Gastroesophageal sphincter (tissue), 4 donors: ENCODE measurements around the gene LY86. TPM values are rescaled to one million over a fixed set of nuclear protein-coding genes. Genes with fewer than 3 reads are reported as not detected.

ENCODE experiments used
- ATAC-seq: fragments of 150-250 bp; one replicate; pipeline ENCODE4 v1.9.1; 2016; ENCODE audit warnings: mild to moderate bottlenecking, moderate library complexity
- H3K27ac ChIP-seq, 4 donors: fragments of 200-600 bp; sonication (generic) in 3 of 4; 1 replicate in 3 of 4; 2 replicates in 1 of 4; pipeline ENCODE4 v1.5.1; 2016 to 2019
- H3K27me3 ChIP-seq: fragments of 200-600 bp; sonication (generic); one replicate; pipeline ENCODE4 v1.5.1; 2019
- H3K36me3 ChIP-seq, 2 donors: fragments of 200-600 bp; sonication (generic); one replicate each; pipeline ENCODE4 v1.5.1; 2019; ENCODE audit warnings: control low read depth in 1 of 2
- H3K4me1 ChIP-seq, 3 donors: fragments of 200-600 bp; sonication (generic); 1 replicate in 2 of 3; 2 replicates in 1 of 3; pipeline ENCODE4 v1.5.1; 2016 to 2019; ENCODE audit warnings: control low read depth in 2 of 3
- H3K4me3 ChIP-seq, 2 donors: fragments of 200-600 bp; sonication (generic); one replicate each; pipeline ENCODE4 v1.5.1; 2019; ENCODE audit warnings: mild to moderate bottlenecking in 1 of 2, moderate library complexity in 1 of 2
- H3K9me3 ChIP-seq, 3 donors: fragments of 200-600 bp; sonication (generic); one replicate each; pipeline ENCODE4 v1.5.1; 2017 to 2019; ENCODE audit warnings: control low read depth in 2 of 3
- EP300 ChIP-seq: sonication (generic); formaldehyde crosslinking; IDR thresholded peaks from one replicate; pipeline ENCODE4 v1.6.1; 2017; ENCODE audit warnings: antibody characterized with exemption, mild to moderate bottlenecking
- POLR2A ChIP-seq, 2 donors: fragments of 450-650 bp; IDR thresholded peaks; one replicate each; pipeline ENCODE4 v1.6.1; 2017; ENCODE audit warnings: antibody characterized with exemption in 2 of 2, mild to moderate bottlenecking in 2 of 2, moderate library complexity in 1 of 2
- POLR2AphosphoS5 ChIP-seq: sonication (generic); formaldehyde crosslinking; IDR thresholded peaks from one replicate; pipeline ENCODE4 v1.6.1; 2017; ENCODE audit warnings: antibody characterized with exemption
- WGBS, 2 donors: methylation state at CpG; one replicate each; pipeline ENCODE4 v1.1.5; 2018; ENCODE audit warnings: low coverage in 1 of 2; 5-methylcytosine and 5-hydroxymethylcytosine counted together
- total RNA-seq, 4 donors: library from RNA; depleted of rRNA; stranded (reverse); fragments of >200 nt; gene quantifications; one replicate each; pipeline ENCODE4 v1.1.0, GENCODE V29; 2016
- TF ChIP-seq, protein P1 (sequence below), 4 experiments: fragments of 200-600 bp in 2 of 4; fragments of 450-650 bp in 2 of 4; sonication (generic) in 1 of 4; IDR thresholded peaks; one replicate each; pipeline ENCODE4 v1.5.1; 2017 to 2019; ENCODE audit warnings: antibody characterized with exemption in 4 of 4, mild to moderate bottlenecking in 2 of 4, moderate library complexity in 2 of 4

LY86 gene
- total RNA-seq, 4 donors from 2014 or later, result 2.2 to 3.9 (median 3.9) TPM; not detected in 1

DNA sequence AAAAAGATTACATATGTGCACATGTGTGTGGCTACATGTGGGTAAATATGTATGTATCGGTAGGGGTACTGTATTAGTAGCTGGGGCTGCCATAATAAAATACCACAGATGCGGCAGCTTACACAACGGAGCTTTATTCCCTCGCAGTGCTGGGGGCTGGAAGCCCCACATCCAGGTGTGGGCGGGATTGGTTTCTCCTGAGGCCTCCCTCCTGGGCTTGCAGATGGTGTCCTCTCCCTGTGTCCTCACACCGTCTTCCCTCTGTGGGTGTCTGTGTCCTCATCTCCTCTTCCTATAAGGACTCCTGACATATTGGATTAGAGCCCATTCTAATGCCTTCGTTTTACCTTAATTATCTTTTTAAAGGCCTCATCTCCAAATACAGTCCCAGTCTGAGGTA is 97.7 kb downstream of the LY86 start:
- Histone ChIP-seq H3K4me1 (peaks cover 0 to 41% (median 14%) of the 10 kb centered on the region in 3 donors), H3K9me3 (peaks cover 0 to 3% (median 0%) of the 10 kb centered on the region in 3 donors), H3K27me3 (no peaks in the 10 kb centered on the region), H3K27ac (peak overlapping the region in 2 of 4 donors; percentile 45 to 65), H3K36me3 (no peaks in the 10 kb centered on the region), H3K4me3 (no peak overlapping the region)
- WGBS, 2 donors, result 89 to 97% methylated on average over 3 to 6 of the region's 7 CpGs
- ATAC-seq, result no peak
- TF ChIP-seq EP300, result no peak

DNA sequence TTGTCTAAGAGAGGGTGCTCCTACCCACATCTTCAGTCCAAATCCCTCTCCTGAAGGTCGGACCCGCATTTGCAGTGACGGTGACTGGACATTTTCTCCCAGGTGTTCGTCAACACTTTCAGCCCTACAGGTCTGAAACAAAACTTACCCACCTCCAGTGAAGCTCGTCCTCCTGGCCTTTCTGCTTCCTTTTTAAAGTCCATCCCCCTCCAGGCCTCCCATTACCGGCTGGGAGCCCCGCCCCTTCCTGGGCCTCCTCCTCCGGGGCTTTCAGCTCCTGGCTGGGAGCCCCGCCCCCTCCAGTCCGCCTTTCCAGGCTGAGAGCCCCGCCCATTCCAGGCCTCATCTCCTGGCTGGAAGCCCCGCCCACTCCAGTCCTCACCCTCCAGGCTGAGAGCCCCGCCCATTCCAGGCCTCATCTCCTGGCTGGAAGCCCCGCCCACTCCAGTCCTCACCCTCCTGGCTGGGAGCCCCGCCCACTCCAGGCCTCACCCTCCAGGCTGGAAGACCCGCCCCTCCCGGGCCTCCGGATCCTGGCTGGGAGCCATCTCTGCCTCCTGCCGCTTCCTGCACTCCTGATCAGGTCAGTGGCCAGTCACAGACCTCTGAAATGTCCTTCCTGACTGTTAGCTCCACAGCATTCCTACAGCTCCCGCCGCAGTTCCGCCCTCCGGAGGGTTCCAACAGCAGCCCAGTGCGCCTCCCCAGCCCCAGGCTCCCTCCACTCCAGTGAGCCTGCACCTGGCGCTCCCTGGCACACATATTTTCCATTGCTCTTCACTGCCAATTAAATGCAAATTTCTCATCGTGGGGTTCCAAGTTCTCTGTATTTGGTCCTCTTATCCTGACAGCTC is 98.5 kb downstream of the LY86 start:
- no peaks in the 10 kb centered on the region for H3K27me3 ChIP-seq
- peak; percentile 82 for ATAC-seq
- peak overlapping the region in 3 of 4 donors; percentile 45 to 65 (median 64) for H3K27ac ChIP-seq
- 34 to 51% methylated on average over 9 to 15 of the region's 26 CpGs for WGBS, 2 donors
- peaks cover 0 to 41% (median 14%) of the 10 kb centered on the region in 3 donors for H3K4me1 ChIP-seq
- H3K9me3 ChIP-seq, result peaks cover 0 to 9% (median 0%) of the 10 kb centered on the region in 3 donors
- H3K36me3 ChIP-seq, result no peaks in the 10 kb centered on the region
- TF ChIP-seq POLR2A (IDR thresholded peaks at IDR 0.05), result no peak
- TF ChIP-seq, protein P1, sequence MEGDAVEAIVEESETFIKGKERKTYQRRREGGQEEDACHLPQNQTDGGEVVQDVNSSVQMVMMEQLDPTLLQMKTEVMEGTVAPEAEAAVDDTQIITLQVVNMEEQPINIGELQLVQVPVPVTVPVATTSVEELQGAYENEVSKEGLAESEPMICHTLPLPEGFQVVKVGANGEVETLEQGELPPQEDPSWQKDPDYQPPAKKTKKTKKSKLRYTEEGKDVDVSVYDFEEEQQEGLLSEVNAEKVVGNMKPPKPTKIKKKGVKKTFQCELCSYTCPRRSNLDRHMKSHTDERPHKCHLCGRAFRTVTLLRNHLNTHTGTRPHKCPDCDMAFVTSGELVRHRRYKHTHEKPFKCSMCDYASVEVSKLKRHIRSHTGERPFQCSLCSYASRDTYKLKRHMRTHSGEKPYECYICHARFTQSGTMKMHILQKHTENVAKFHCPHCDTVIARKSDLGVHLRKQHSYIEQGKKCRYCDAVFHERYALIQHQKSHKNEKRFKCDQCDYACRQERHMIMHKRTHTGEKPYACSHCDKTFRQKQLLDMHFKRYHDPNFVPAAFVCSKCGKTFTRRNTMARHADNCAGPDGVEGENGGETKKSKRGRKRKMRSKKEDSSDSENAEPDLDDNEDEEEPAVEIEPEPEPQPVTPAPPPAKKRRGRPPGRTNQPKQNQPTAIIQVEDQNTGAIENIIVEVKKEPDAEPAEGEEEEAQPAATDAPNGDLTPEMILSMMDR (IDR thresholded peaks at IDR 0.05), result no peak
- no peak for TF ChIP-seq EP300
- TF ChIP-seq POLR2AphosphoS5, result no peak
- H3K4me3 ChIP-seq, result peak overlapping the region in 1 of 2 donors; percentile 34

DNA sequence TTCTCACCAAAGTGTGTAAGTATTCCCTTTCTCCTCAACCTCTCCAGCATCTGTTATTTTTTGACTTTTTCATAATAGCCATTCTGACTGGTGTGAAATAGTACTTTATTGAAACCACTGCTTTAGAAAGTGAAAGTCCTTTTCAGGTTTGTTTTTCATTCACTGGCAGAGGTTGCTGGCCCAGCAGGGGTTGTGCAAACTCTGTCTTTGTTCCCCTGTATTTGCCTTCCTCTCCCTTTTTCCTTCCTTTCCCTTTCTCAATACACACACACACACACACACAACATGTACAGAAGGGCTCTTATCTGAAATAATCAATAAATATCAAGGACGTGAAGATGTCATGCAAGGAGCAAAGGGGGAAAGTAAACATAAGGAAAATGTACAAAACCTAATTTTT is 99.8 kb downstream of the LY86 start:
- no peaks in the 10 kb centered on the region for H3K27me3 ChIP-seq
- no peak for ATAC-seq
- H3K9me3 ChIP-seq, result peaks cover 0 to 9% (median 0%) of the 10 kb centered on the region in 3 donors
- no peak overlapping the region for H3K4me3 ChIP-seq
- 50 to 80% methylated on average over 1 of the region's 1 CpG for WGBS, 2 donors
- TF ChIP-seq POLR2A (IDR thresholded peaks at IDR 0.05), result no peak
- TF ChIP-seq EP300, result no peak
- H3K4me1 ChIP-seq, result peaks cover 0 to 41% (median 14%) of the 10 kb centered on the region in 3 donors
- no peaks in the 10 kb centered on the region for H3K36me3 ChIP-seq
- H3K27ac ChIP-seq, result peak overlapping the region in 3 of 4 donors; percentile 43 to 73 (median 65)

DNA sequence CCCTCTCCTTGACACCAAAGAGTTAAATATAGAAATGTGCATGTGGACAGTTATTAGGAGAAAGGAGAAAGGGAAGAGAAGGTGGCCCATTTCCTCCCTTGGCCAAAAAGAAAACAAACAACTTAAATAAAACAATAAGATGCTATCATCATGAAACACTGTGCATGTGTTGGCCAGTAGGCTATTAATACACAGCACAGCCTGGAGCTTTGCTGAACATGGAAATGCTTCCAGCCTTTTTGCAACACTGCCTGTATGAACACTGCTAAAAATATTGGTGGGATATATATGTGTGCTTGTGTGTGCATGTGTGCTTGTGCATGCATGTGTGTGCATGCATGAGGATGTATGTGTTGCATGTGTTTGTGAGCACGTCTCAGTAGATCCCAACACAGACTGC is 100.4 kb downstream of the LY86 start:
- no peak for TF ChIP-seq POLR2A (IDR thresholded peaks at IDR 0.05)
- no peak for TF ChIP-seq EP300
- TF ChIP-seq, protein P1 (IDR thresholded peaks at IDR 0.05), result no peak
- TF ChIP-seq POLR2AphosphoS5, result no peak
- H3K36me3 ChIP-seq, result no peaks in the 10 kb centered on the region
- peaks cover 0 to 41% (median 14%) of the 10 kb centered on the region in 3 donors for H3K4me1 ChIP-seq
- peaks cover 0 to 9% (median 0%) of the 10 kb centered on the region in 3 donors for H3K9me3 ChIP-seq
- no peak overlapping the region for H3K4me3 ChIP-seq
- peak overlapping the region in 3 of 4 donors; percentile 65 to 73 (median 65) for H3K27ac ChIP-seq
- ATAC-seq, result no peak
- 23 to 40% methylated on average over 1 of the region's 1 CpG for WGBS, 2 donors
- H3K27me3 ChIP-seq, result no peaks in the 10 kb centered on the region

DNA sequence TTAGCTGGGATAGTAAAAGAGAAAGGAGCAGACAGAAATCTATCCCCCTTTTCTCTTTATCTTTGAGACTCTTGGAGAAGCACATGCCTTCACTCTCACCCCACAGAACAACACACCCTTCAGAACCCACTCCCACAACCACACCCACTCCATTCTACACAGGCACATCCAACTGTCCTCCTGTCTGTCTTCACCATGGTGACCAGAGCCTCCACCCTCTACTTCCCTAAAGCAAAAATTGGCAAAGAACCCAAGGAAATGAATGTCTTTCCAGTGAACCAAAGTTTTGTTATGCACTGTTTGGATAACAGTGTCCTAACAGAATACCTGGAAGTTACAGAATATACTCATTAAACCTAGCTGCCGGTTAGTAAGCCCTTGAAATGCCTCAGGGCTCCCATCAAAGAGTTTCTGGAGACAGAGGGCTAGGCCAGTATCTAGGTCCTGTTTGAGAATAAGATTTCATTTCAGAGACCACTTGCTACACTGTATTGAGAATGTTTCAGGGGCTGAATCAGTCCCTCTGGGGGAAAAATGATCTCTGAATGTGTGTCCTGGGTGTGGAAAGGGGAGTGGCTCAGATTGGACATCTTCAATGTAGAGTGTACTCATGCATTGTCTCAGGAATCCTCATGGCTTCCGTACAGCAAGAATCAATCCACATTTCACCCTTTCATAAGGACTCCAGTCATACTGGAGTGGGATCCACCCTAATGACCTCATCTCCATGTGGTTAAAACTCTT is 101.1 kb downstream of the LY86 start:
- TF ChIP-seq POLR2A (IDR thresholded peaks at IDR 0.05) (no peak), POLR2AphosphoS5 (no peak), EP300 (no peak)
- TF ChIP-seq, protein P1 (IDR thresholded peaks at IDR 0.05), result no peak
- Histone ChIP-seq H3K27ac (peak overlapping the region; percentile 39 to 73 (median 65)), H3K4me1 (peaks cover 0 to 44% (median 14%) of the 10 kb centered on the region in 3 donors), H3K4me3 (no peak overlapping the region), H3K27me3 (no peaks in the 10 kb centered on the region), H3K36me3 (no peaks in the 10 kb centered on the region), H3K9me3 (peaks cover 0 to 9% (median 0%) of the 10 kb centered on the region in 3 donors)
- 40 to 46% methylated on average over 1 to 2 of the region's 2 CpGs for WGBS, 2 donors
- peak; percentile 35 for ATAC-seq
